H1 (cell line): ENCODE data around the gene SYTL2. TPM values are rescaled to one million over a fixed set of nuclear protein-coding genes. Genes with fewer than 3 reads are reported as not detected.

Source experiments
- CTCF ChIA-PET: fragments of 300-600 bp; sonication (Branson Sonifier 250); formaldehyde crosslinking; loops from one replicate; lab custom pipeline; 2021; ENCODE audit not compliant: partially characterized antibody; lab: Charles Lee
- POLR2A ChIA-PET: fragments of 300-600 bp; sonication (Branson Sonifier 250); formaldehyde crosslinking; loops from one replicate; lab custom pipeline; 2021; ENCODE audit warnings: inconsistent platforms; ENCODE audit not compliant: partially characterized antibody; lab: Charles Lee
- DNase-seq, 2 experiments: peaks; one replicate each; pipeline versions ENCODE4 v3.0.0 to v3.0.0-alpha.2; 2010 to 2022; ENCODE audit warnings: low spot score in 2 of 2, low read depth in 1 of 2, mixed read lengths in 1 of 2
- FAIRE-seq: peaks from 2 replicates; lab custom pipeline; 2011; peaks lifted over from hg19 to GRCh38; lab: Jason Lieb, UNC
- H2AFZ ChIP-seq: 2 replicates; pipeline ENCODE4 v1.8.1; 2012; ENCODE audit warnings: low read length, inconsistent platforms
- H2AK5ac ChIP-seq: 2 replicates; pipeline ENCODE4 v1.6.1; 2013; ENCODE audit warnings: low read depth, low read length
- H2BK120ac ChIP-seq: replicated peaks from 2 replicates; pipeline ENCODE3; 2013; ENCODE audit warnings: low read depth, low read length, inconsistent platforms
- H2BK12ac ChIP-seq: 2 replicates; pipeline ENCODE4 v1.6.1; 2013; ENCODE audit warnings: low read depth, low read length
- H2BK15ac ChIP-seq: 2 replicates; pipeline ENCODE4 v1.6.1; 2013; ENCODE audit warnings: low read length
- H2BK20ac ChIP-seq: 2 replicates; pipeline ENCODE4 v1.6.1; 2013; ENCODE audit warnings: low read length
- H2BK5ac ChIP-seq: 2 replicates; pipeline ENCODE4 v1.6.1; 2013; ENCODE audit warnings: low read depth, low read length
- H3K14ac ChIP-seq: 2 replicates; pipeline ENCODE4 v1.6.1; 2013; ENCODE audit warnings: inconsistent platforms; ENCODE audit not compliant: insufficient read length
- H3K18ac ChIP-seq: 2 replicates; pipeline ENCODE4 v1.6.1; 2013; ENCODE audit warnings: low read length; ENCODE audit errors: extremely low read depth
- H3K23ac ChIP-seq: 2 replicates; pipeline ENCODE4 v1.6.1; 2013; ENCODE audit warnings: inconsistent platforms; ENCODE audit not compliant: insufficient read length
- H3K23me2 ChIP-seq: 2 replicates; pipeline ENCODE4 v1.6.1; 2013; ENCODE audit warnings: low read depth, low read length
- H3K27ac ChIP-seq: 2 replicates; pipeline ENCODE4 v1.6.1; 2011; ENCODE audit warnings: low read depth, low read length, inconsistent platforms
- H3K27me3 ChIP-seq, 4 experiments: replicated peaks in 1 of 4; 1 replicate in 1 of 4; 2 replicates in 3 of 4; pipeline versions ENCODE4 v1.6.1 to v1.8.1; 2011 to 2013; ENCODE audit warnings: low read length in 3 of 4, mild to moderate bottlenecking in 3 of 4, inconsistent platforms in 2 of 4, mixed read lengths in 2 of 4, moderate library complexity in 1 of 4; ENCODE audit not compliant: control insufficient read depth in 3 of 4, insufficient read depth in 3 of 4; ENCODE audit errors: extremely low read depth in 1 of 4
- H3K36me3 ChIP-seq, 4 experiments: 2 replicates each; pipeline versions ENCODE4 v1.6.1 to v1.8.1; 2011 to 2013; ENCODE audit warnings: mild to moderate bottlenecking in 4 of 4, low read length in 3 of 4, moderate library complexity in 2 of 4, control low read depth in 1 of 4, inconsistent platforms in 1 of 4; ENCODE audit not compliant: insufficient read depth in 4 of 4, control insufficient read depth in 2 of 4
- H3K4ac ChIP-seq: replicated peaks from 2 replicates; pipeline ENCODE3; 2013; ENCODE audit warnings: low read length, low read depth, mixed read lengths, inconsistent platforms; ENCODE audit not compliant: insufficient read length
- H3K4me1 ChIP-seq, 4 experiments: replicated peaks in 1 of 4; 1 replicate in 1 of 4; 2 replicates in 3 of 4; pipeline versions ENCODE4 v1.6.1 to v1.8.1; 2011 to 2013; ENCODE audit warnings: low read length in 3 of 4, inconsistent platforms in 2 of 4, mixed read lengths in 1 of 4; ENCODE audit not compliant: insufficient read depth in 4 of 4, control insufficient read depth in 3 of 4
- H3K4me2 ChIP-seq, 2 experiments: 2 replicates each; pipeline versions ENCODE4 v1.6.1 to v1.8.1; 2011 to 2013; ENCODE audit warnings: low read depth in 2 of 2, low read length in 2 of 2, control low read depth in 1 of 2, inconsistent platforms in 1 of 2, mild to moderate bottlenecking in 1 of 2; ENCODE audit not compliant: insufficient read depth in 1 of 2
- H3K4me3 ChIP-seq, 4 experiments: fragments of 200-600, 300-600 bp in 1 of 4; sonication (generic), shearing (Covaris generic), sonication (Bioruptor Twin) in 1 of 4; 2 replicates each; pipeline versions ENCODE4 v1.5.1 to v1.8.1; 2011 to 2016; ENCODE audit warnings: low read length in 4 of 4, low read depth in 3 of 4, control low read depth in 2 of 4, inconsistent platforms in 2 of 4, mild to moderate bottlenecking in 2 of 4, mixed read lengths in 1 of 4, moderate library complexity in 1 of 4; ENCODE audit not compliant: insufficient read depth in 2 of 4; ENCODE audit errors: extremely low read depth in 1 of 4
- H3K56ac ChIP-seq: replicated peaks from 2 replicates; pipeline ENCODE3; 2013; ENCODE audit warnings: low read depth, mild to moderate bottlenecking, mixed read lengths, low read length, inconsistent platforms; ENCODE audit not compliant: insufficient read length
- H3K79me1 ChIP-seq: 2 replicates; pipeline ENCODE4 v1.6.1; 2013; ENCODE audit warnings: low read depth, low read length, control low read depth
- H3K79me2 ChIP-seq, 2 experiments: 2 replicates each; pipeline versions ENCODE4 v1.6.1 to v1.8.1; 2012 to 2013; ENCODE audit warnings: low read length in 2 of 2, mild to moderate bottlenecking in 2 of 2, inconsistent platforms in 1 of 2; ENCODE audit not compliant: insufficient read depth in 2 of 2, control insufficient read depth in 1 of 2
- H3K9ac ChIP-seq, 4 experiments: replicated peaks in 1 of 4; 1 replicate in 1 of 4; 2 replicates in 3 of 4; pipeline versions ENCODE4 v1.6.1 to v1.8.1; 2011 to 2013; ENCODE audit warnings: low read depth in 3 of 4, low read length in 3 of 4, control low read depth in 2 of 4, mild to moderate bottlenecking in 2 of 4, moderate library complexity in 2 of 4, inconsistent platforms in 1 of 4; ENCODE audit errors: extremely low read depth in 1 of 4
- H3K9me3 ChIP-seq, 2 experiments: 2 replicates each; pipeline versions ENCODE4 v1.6.1 to v1.8.1; 2012 to 2013; ENCODE audit warnings: mild to moderate bottlenecking in 2 of 2, moderate library complexity in 2 of 2, control low read depth in 1 of 2, inconsistent platforms in 1 of 2, low read depth in 1 of 2, low read length in 1 of 2, mixed read lengths in 1 of 2; ENCODE audit not compliant: insufficient read depth in 2 of 2
- H4K20me1 ChIP-seq, 2 experiments: replicated peaks in 1 of 2; 2 replicates each; pipeline versions ENCODE3 to v1.8.1; 2011 to 2013; ENCODE audit warnings: inconsistent platforms in 2 of 2, low read length in 2 of 2, mild to moderate bottlenecking in 1 of 2; ENCODE audit not compliant: insufficient read depth in 2 of 2, control insufficient read depth in 1 of 2
- H4K5ac ChIP-seq: 2 replicates; pipeline ENCODE4 v1.6.1; 2013; ENCODE audit warnings: low read length, low read depth, mixed read lengths, inconsistent platforms; ENCODE audit not compliant: insufficient read length
- H4K8ac ChIP-seq: 2 replicates; pipeline ENCODE4 v1.8.0; 2013; ENCODE audit warnings: mild to moderate bottlenecking, moderate library complexity, low read length, inconsistent platforms; ENCODE audit not compliant: insufficient read depth; ENCODE audit errors: extremely low read depth
- H4K91ac ChIP-seq: replicated peaks from 2 replicates; pipeline ENCODE3; 2013; ENCODE audit warnings: low read length, mixed read lengths, inconsistent platforms; ENCODE audit not compliant: insufficient read length
- CTBP2 ChIP-seq: IDR thresholded peaks from 2 replicates; pipeline ENCODE4 v1.7.0; 2011; ENCODE audit warnings: borderline replicate concordance, mild to moderate bottlenecking, moderate library complexity, mixed read lengths, low read length; ENCODE audit not compliant: insufficient read depth, insufficient read length
- E2F6 ChIP-seq: IDR thresholded peaks from 2 replicates; pipeline ENCODE4 v1.6.1; 2012; ENCODE audit warnings: inconsistent platforms
- EP300 ChIP-seq, 2 experiments: IDR thresholded peaks; 1 replicate in 1 of 2; 2 replicates in 1 of 2; pipeline ENCODE4 v1.6.1; 2011 to 2012; ENCODE audit warnings: low read depth in 2 of 2, low read length in 2 of 2, mild to moderate bottlenecking in 2 of 2, borderline replicate concordance in 1 of 2, inconsistent platforms in 1 of 2, moderate library complexity in 1 of 2
- JUND ChIP-seq: IDR thresholded peaks from 2 replicates; pipeline ENCODE4 v1.6.1; 2011; ENCODE audit warnings: mild to moderate bottlenecking, improper control_type of control experiment, low read length
- NANOG ChIP-seq: IDR thresholded peaks from 2 replicates; pipeline ENCODE4 v1.6.1; 2011; ENCODE audit warnings: low read length, low read depth, mild to moderate bottlenecking, inconsistent platforms; ENCODE audit not compliant: insufficient read depth, poor library complexity, severe bottlenecking
- SAP30 ChIP-seq: fragments of 300-600 bp; sonication (generic); IDR thresholded peaks from 2 replicates; pipeline ENCODE4 v1.7.1; 2012; ENCODE audit warnings: low read length, moderate library complexity, mild to moderate bottlenecking, inconsistent platforms; ENCODE audit not compliant: insufficient read depth, insufficient replicate concordance
- SIN3A ChIP-seq, 2 experiments: IDR thresholded peaks in 1 of 2; conservative IDR thresholded peaks in 1 of 2; 2 replicates each; pipeline ENCODE4 v1.6.1; 2011 to 2012; ENCODE audit warnings: low read length in 2 of 2, improper control_type of control experiment in 1 of 2, low read depth in 1 of 2, mild to moderate bottlenecking in 1 of 2
- SP4 ChIP-seq: IDR thresholded peaks from 2 replicates; pipeline ENCODE4 v1.6.1; 2012; ENCODE audit warnings: low read length, inconsistent platforms
- WGBS, 2 experiments: shearing (Covaris generic) in 1 of 2; methylation state at CpG; one replicate each; pipeline versions ENCODE4 v1.1.6 to v1.1.7; 2013 to 2015; ENCODE audit warnings: low lambda C conversion rate in 2 of 2, mixed read lengths in 2 of 2, inconsistent platforms in 1 of 2, low coverage in 1 of 2, missing lambda C conversion rate in 1 of 2; ENCODE audit not compliant: insufficient replicate concordance in 2 of 2, insufficient coverage in 1 of 2, insufficient read length in 1 of 2; ENCODE audit errors: extremely low coverage in 1 of 2, missing lambda C conversion rate in 1 of 2; 5-methylcytosine and 5-hydroxymethylcytosine counted together
- polyA plus RNA-seq, 7 experiments: library from polyadenylated mRNA; depleted of rRNA in 3 of 7; stranded (reverse) in 5 of 7; unstranded in 2 of 7; fragments of >200 nt in 5 of 7; fragments of 200-250 nt in 2 of 7; gene quantifications; 1 replicate in 5 of 7; 2 replicates in 1 of 7; 4 replicates in 1 of 7; pipeline versions ENCODE4 v1.2.1 to v1.2.3, GENCODE V29; 2011 to 2013; ENCODE audit warnings: missing spikeins in 2 of 7, mixed read lengths in 2 of 7
- total RNA-seq: library from RNA; stranded (reverse); fragmentation: NEBNext Ultra II Directional; extraction: Animal tissue kit (Norgen Biotek cat#: 25700); gene quantifications from 2 replicates; pipeline ENCODE4 v1.2.1, GENCODE V29; 2021

The SYTL2 gene
- total and polyA plus RNA-seq, 2 of the 8 experiments (the other 6 are each of a cell fraction or from before 2014, with no cell fraction given) = 1.3 to 9.1 TPM

- peak overlapping the region; percentile 64 to 95 (median 89) for H3K9ac ChIP-seq
- FAIRE-seq = no peak
- POLR2A ChIA-PET = interaction anchor here (0.7 to 1.1 kb wide), 5 partner anchors 20 to 438 kb away, joined by 3 to 8 read pairs (median 3); no protein-coding TSS in a partner anchor
- no peak for TF ChIP-seq SAP30
- peak in 1 of 2 experiments; percentile 47; a peak in 1 of 3 replicates for TF ChIP-seq EP300 (IDR thresholded peaks at IDR 0.05; ENCODE audit: borderline replicate concordance in 1 of 2, low read depth in 2 of 2, low read length in 2 of 2)
- TF ChIP-seq E2F6 = peak; percentile 97
- TF ChIP-seq NANOG = peak; percentile 0
- peak; percentile 56 for TF ChIP-seq CTBP2
- 0 out of 2 replicates have a peak, but pooled peaks have one; percentile 16 for TF ChIP-seq JUND
- TF ChIP-seq SP4 = no peak
- TF ChIP-seq SIN3A (conservative IDR thresholded peaks at IDR 0.05 in 1 of 2, IDR thresholded peaks at IDR 0.05 in 1 of 2; ENCODE audit: low read depth in 1 of 2, low read length in 2 of 2) = peak in 1 of 2 experiments; percentile 86; a peak in 2 of 4 replicates
Observed at GRCh38 chr11:85854557-85855340, 43.8 kb upstream of the SYTL2 start.

More at GRCh38 chr11:85854557-85855340, 43.8 kb upstream of the SYTL2 start:
- peak; percentile 91 to 97 for DNase-seq
- WGBS, 2 experiments = 2% methylated on average over 50 of the region's 62 CpGs; no CpG with 5 or more reads in 1 of the 2 experiments
- Histone ChIP-seq H3K14ac (no peak overlapping the region), H3K36me3 (peaks cover 0 to 13% (median 0%) of the 10 kb centered on the region in 4 experiments; a peak in 2 of 8 replicates), H3K4me2 (peak overlapping the region; percentile 57 to 93), H2AFZ (peak overlapping the region; percentile 97), H3K23ac (no peak overlapping the region), H2BK5ac (peak overlapping the region; percentile 90), H3K27ac (peak overlapping the region; percentile 88), H3K4me1 (peaks cover 0 to 4% (median 3%) of the 10 kb centered on the region in 4 experiments; a peak in 4 of 7 replicates), H2BK120ac (peak overlapping the region; percentile 87), H2AK5ac (no peak overlapping the region), H3K27me3 (no peaks in the 10 kb centered on the region), H3K23me2 (peaks cover 5% of the 10 kb centered on the region; the same call in 1 of the 2 replicates), H3K4ac (peak overlapping the region; percentile 66), H3K79me1 (no peaks in the 10 kb centered on the region), H4K91ac (peak overlapping the region; percentile 95), H4K5ac (peak overlapping the region; percentile 95), H4K8ac (peak overlapping the region; percentile 99), H3K9me3 (peaks cover 4 to 15% of the 10 kb centered on the region in 2 experiments; a peak in 3 of 4 replicates), H2BK15ac (peak overlapping the region; percentile 97; the same call in 1 of the 2 replicates), H3K79me2 (no peaks in the 10 kb centered on the region), H4K20me1 (no peaks in the 10 kb centered on the region), H3K18ac (peak overlapping the region; percentile 99), H2BK12ac (peak overlapping the region; percentile 69; the same call in 1 of the 2 replicates), H2BK20ac (peak overlapping the region; percentile 95; the same call in 1 of the 2 replicates), H3K4me3 (peak overlapping the region; percentile 49 to 74 (median 66)), H3K56ac (peak overlapping the region; percentile 67)
- CTCF ChIA-PET = interaction anchor here (0.6 to 1.9 kb wide), 57 partner anchors 9 to 603 kb away, joined by 3 to 11 read pairs (median 3); partner anchors contain the start of genes CREBZF, HIKESHI and TMEM126A
